SU-DHL-6 (cell line): ENCODE measurements around the gene PDHX.

Experiments used
- EZH2phosphoT487 ChIP-seq: fragments of 200-600 bp; sonication (generic), shearing (Covaris generic); conservative IDR thresholded peaks from 2 replicates; pipeline ENCODE4 v1.6.1; 2018; ENCODE audit warnings: mild to moderate bottlenecking, antibody characterized with exemption, low read length, moderate library complexity, mixed read lengths
- TF ChIP-seq, protein P1 (sequence below): fragments of 200-600 bp; sonication (generic); IDR thresholded peaks from one replicate; pipeline ENCODE4 v1.5.1; 2017; ENCODE audit warnings: antibody characterized with exemption, mild to moderate bottlenecking, low read length, moderate library complexity; ENCODE audit not compliant: insufficient read depth, poor library complexity, severe bottlenecking

DNA sequence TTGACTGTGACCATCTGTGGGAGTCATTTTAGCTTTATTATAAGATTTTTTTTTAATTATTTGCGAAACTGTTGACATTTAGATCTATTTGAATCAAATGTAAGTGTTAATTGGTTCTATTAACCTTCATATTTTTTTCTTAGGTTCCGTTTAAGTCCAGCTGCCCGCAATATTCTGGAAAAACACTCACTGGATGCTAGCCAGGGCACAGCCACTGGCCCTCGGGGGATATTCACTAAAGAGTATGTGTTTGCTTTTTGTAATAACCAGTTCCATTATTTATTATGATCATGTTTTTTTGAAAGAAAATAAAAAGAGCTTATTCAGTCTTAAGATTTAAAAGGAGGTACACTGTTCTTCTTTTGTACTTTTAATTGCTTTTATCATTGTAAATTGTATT is 43.9 kb downstream of the PDHX start:
- TF ChIP-seq, protein P1, sequence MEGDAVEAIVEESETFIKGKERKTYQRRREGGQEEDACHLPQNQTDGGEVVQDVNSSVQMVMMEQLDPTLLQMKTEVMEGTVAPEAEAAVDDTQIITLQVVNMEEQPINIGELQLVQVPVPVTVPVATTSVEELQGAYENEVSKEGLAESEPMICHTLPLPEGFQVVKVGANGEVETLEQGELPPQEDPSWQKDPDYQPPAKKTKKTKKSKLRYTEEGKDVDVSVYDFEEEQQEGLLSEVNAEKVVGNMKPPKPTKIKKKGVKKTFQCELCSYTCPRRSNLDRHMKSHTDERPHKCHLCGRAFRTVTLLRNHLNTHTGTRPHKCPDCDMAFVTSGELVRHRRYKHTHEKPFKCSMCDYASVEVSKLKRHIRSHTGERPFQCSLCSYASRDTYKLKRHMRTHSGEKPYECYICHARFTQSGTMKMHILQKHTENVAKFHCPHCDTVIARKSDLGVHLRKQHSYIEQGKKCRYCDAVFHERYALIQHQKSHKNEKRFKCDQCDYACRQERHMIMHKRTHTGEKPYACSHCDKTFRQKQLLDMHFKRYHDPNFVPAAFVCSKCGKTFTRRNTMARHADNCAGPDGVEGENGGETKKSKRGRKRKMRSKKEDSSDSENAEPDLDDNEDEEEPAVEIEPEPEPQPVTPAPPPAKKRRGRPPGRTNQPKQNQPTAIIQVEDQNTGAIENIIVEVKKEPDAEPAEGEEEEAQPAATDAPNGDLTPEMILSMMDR, result no peak
- no peak for TF ChIP-seq EZH2phosphoT487
